AG08396 (cell line): Measurements from ENCODE around the gene YJU2.
"Not testable (repeated sequence)": the region's sequence is repeated elsewhere in the genome, so short reads cannot be mapped to it uniquely, and the experiment has no call there.

Source experiments
- DNase-seq: peaks from one replicate; pipeline ENCODE4 v3.0.0; 2012; ENCODE audit warnings: low spot score, mixed read lengths

Gene YJU2

GRCh38 chr19:4267901-4268815, 21.3 kb downstream of the YJU2 start:
- DNase-seq: no peak

GRCh38 chr19:4268816-4269430, 22.0 kb downstream of the YJU2 start:
- no peak for DNase-seq

GRCh38 chr19:4272894-4273293, 26.0 kb downstream of the YJU2 start:
- no peak for DNase-seq

- DNase-seq: not testable (repeated sequence)
These were observed 27.4 kb downstream of the YJU2 start for GRCh38 chr19:4274321-4274686.

GRCh38 chr19:4277191-4277696, 30.4 kb downstream of the YJU2 start:
- DNase-seq: no peak

GRCh38 chr19:4278010-4278409, 31.1 kb downstream of the YJU2 start:
- DNase-seq: no peak

GRCh38 chr19:4278419-4279266, 31.8 kb downstream of the YJU2 start, which contains the start of gene SHD:
TSS of gene SHD (plus strand) at chr19:4279266. CDS start at chr19:4280064, 798 bp downstream.
- DNase-seq: no peak

- DNase-seq: no peak
These were observed 32.3 kb downstream of the YJU2 start for GRCh38 chr19:4279267-4279529.

GRCh38 chr19:4279530-4280422, 32.9 kb downstream of the YJU2 start:
- DNase-seq: no peak

GRCh38 chr19:4284176-4284958, 37.5 kb downstream of the YJU2 start:
- DNase-seq: peak; percentile 66

GRCh38 chr19:4284974-4285373, 38.1 kb downstream of the YJU2 start:
- no peak for DNase-seq

GRCh38 chr19:4286141-4286540, 39.3 kb downstream of the YJU2 start:
- DNase-seq: not testable (repeated sequence)

GRCh38 chr19:4288091-4288777, 41.4 kb downstream of the YJU2 start:
- no peak for DNase-seq

- no peak for DNase-seq
These were observed 44.4 kb downstream of the YJU2 start for GRCh38 chr19:4291184-4291732.

- DNase-seq: no peak
These were observed 45.6 kb downstream of the YJU2 start for GRCh38 chr19:4292515-4292914.

GRCh38 chr19:4294389-4294788, 47.5 kb downstream of the YJU2 start:
- no peak for DNase-seq

- DNase-seq: no peak
These were observed 49.3 kb downstream of the YJU2 start for GRCh38 chr19:4295972-4296771.

- no peak for DNase-seq
These were observed 51.3 kb downstream of the YJU2 start for GRCh38 chr19:4297901-4298809.
